HG03066 (cell line): ENCODE data around the gene ZFYVE16.
"Not testable (repeated sequence)": the region's sequence is repeated elsewhere in the genome, so short reads cannot be mapped to it uniquely, and the experiment has no call there.

ENCODE experiments used
- ATAC-seq: cut with Tn5 transposase; IDR thresholded peaks from one replicate; pipeline ENCODE4 v1.9.1; 2021; ENCODE audit warnings: low read depth; ENCODE audit not compliant: unreplicated experiment

The ZFYVE16 gene

DNA sequence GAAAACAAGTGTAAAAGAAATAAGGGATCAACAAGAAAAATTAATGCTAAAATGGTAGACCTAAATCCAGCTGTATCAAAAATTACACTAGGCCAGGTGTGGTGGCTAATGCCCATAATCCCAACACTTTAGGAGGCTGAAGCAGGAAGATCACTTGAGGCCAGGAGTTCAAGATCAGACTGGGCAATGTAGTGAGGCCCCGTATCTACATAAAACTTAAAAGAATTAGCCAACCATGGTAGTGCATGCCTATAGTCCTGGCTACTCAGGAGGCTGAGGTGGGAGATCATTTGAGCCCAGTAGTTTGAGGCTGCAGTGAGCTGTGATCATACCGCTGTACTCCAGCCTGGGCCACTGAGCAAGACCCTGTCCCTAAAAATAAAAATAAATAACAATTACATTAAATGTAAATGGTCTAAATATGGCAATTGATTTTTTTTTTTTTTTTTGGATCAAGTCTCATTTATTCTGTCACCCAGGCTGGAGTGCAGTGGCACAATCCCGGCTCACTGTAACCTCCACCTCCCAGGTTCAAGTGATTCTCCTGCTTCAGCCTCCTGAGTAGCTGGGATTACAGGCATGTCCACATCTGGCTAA lies 75.9 kb downstream of the ZFYVE16 start:
- ATAC-seq: no peak

DNA sequence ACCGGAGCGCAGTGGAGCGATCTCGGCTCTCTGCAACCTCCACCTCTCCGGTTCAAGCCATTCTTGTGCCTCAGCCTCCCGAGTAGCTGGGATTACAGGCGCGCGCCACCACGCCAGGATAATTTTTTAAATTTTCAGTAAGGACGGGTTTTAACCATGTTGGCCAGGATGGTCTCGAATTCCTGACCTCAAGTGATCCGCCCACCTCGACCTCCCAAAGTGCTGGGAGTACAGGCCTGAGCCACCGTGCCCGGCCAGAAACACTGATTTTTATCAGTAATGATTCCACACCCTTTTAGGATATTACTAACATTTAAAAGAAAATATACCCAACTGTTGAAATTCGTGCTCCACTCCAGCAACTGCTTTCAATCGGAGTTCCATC lies 79.6 kb downstream of the ZFYVE16 start:
- ATAC-seq: no peak

DNA sequence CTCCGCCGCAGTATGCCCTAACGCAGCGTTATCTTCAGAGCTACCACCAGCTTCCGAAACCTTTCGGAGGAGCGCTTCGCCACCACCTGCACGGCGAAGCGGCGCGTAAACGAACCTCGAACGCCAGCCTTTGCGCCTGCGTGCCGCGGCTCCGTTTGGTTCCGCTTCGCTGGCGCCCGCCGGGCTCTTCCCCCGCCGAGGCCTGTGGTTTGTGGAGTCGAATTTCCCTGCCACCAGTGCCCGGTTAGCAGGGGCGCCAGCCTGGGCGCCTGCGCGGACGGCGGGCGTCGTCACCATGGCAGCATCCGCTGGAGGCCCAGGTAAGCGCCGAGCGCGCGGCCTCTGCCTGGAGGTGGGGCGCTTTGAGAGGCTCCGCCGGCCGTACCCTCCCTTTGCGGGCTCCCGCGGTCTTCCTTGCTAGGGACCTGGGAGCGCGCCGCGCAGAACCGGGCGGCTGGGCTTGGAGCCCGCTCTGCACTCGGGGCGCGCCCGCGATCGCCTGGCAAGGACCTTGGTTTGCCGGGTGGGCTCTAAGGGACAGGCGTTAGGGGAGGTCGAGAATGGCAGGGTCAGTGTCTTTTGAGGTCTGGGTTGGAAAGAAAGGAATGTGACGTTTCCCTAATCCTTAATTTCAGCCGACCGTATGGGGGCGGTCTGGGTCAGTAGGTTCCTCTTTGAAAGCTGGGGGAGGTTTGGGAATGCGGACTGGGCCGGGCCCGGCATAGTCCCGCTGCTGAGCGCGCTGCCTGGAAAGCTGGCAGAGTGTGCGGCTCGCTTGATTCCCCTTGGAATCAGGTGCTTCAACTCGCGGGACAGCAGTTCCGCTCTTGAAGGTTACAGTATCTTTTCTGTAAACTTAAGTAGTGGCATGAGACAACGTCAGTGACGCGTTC lies 80.2 kb downstream of the ZFYVE16 start, which contains the start of gene FAM151B:
FAM151B (plus strand) TSS at position 272 of the 893 bp plus-strand sequence; CDS start at position 296, 24 bp downstream.
- peak; percentile 85 for ATAC-seq

DNA sequence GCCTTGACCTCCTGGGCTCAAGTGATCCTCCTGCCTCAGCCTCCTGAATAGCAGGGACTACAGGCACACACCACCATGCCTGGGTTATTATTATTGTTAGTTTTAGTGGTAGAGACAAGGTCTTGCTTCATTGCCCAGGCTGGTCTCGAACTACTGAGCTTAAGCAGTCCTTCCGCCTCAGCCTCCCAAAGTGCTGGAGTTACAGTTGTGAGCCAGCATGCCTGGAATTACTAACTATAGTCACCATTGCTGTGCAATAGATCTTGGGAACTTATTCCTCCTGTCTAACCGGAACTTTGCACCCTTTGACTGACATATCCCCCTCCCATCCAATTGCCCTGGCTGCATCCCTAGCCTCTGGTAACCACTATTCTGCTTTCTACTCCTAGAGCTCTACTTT lies 83.4 kb downstream of the ZFYVE16 start:
- ATAC-seq: no peak

DNA sequence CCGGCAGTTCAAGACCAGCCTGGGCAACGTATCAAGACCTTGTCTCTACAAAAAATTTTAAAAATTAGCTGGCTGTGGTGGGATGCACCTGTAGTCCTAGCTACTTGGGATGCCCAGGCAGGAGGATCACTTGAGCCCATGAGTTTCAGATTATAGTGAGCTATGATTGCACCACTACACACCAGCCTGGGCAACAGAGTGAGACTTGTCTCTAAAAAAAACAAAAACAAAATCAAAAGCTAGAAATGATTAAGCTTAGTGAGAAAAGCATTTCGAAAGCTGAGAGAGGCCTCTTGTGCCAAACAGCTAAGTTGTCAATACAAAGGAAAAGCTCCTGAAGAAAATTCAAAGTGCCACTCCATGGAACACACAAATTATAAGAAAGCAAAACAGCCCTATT lies 84.9 kb downstream of the ZFYVE16 start:
- ATAC-seq: no peak

DNA sequence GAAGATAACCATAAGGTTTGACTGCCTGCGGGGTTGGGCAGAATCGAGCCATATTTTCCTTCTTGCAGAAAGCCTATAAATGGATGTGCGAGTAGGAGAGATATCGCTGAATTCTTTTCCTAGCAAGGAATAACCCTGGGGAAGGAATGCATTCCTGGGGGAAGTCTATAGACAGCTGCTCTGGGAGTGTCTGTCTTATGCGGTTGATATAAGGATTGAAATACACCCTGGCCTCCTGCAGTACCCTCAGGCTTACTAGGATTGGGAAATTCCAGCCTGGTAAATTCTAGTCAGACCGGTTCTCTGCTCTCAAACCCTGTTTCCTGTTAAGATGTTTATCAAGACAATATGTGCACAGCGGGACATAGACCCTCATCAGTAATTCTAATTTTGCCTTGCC lies 85.6 kb downstream of the ZFYVE16 start:
- not testable (repeated sequence) for ATAC-seq

DNA sequence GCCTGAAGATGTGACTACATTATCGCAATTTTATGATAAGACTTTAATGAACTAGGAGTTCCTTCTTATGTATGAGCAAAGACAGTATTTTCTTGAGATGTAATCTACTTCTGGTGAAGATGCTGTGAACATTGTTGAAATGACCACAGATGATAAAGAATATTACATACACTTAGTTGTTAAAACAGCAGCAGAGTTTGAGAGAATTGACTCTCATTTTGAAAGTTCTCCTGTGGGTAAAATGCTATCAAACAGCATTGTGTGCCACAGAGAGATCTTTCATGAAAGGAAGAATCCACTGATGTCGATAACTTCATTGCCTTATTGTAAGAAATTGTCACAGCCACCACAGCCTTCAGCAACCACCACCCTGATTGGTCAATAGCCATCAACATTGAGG lies 88.0 kb downstream of the ZFYVE16 start:
- ATAC-seq: no peak

DNA sequence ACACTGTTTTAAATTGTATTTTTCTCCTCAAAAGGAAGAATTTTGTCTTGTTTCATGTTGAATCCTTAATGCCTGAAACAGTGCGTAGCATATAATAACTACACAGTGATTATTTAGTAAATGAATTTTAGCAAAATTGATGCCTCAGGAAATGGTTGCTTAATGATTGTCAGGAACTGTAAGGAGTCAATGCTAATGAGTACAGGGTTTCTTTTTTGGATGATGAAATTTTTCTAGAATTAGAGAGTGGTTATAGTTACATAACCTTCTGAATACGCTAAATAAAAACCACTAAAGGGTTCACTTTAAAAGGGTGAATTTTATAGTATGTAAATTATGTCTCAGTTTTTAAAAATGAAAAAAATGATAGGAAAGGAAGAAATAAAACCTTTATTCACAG lies 94.9 kb downstream of the ZFYVE16 start:
- ATAC-seq: no peak

DNA sequence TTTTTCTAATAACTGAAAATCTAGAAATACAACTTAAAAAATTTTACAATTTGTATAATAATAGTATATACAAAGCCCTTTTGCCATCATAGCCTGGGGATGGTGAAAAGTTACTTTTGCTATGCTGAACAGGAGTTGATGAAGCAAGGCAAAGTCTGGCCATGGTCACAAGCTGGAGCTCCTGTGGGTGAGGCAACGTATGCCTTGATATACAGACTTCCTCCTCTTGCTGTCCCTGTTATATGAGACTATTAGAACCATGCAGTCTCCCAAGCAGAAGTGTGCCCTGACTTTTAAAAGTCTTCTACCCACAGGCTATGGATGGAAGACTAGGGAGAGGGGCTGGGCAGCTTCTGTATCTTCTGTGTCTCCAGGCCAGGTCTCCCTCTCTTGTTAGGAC lies 95.8 kb downstream of the ZFYVE16 start:
- no peak for ATAC-seq

DNA sequence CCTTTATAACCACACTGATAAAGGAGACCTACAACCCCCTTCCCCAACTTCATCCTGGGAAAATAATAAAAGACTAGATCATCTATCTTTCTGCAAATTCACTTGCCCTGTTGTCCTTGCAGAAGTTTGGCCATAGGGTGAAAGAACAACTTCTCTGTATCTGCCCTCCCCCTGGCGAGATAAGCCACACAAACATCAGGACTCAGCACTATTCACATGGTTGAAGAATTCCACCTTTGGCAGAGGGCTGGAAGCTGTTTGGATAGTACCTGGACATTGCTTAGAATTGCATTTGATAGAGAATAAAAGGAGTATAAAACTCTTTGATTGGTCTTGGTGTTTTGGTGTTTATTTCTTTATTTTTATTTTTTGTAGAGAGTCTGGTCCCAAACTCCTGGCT lies 97.0 kb downstream of the ZFYVE16 start:
- no peak for ATAC-seq

DNA sequence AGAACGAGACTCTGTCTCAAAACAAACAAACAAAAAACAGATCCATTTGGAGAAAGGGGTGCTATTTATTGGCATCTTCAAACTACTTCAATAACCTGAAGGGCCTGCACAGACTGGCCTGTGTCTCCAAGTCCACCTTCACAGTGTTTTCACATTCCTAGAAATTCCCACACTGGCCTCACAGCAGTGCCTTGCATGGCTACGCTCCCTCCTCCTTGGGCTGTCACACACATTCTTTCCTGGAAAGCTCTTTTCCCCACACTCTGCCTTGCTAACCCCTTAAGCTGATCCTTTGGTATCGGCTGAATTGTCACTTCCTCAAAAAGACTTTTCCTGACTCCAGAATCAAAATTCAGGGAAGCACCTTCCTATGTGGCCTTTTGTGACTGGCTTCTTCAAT lies 99.8 kb downstream of the ZFYVE16 start:
- no peak for ATAC-seq

DNA sequence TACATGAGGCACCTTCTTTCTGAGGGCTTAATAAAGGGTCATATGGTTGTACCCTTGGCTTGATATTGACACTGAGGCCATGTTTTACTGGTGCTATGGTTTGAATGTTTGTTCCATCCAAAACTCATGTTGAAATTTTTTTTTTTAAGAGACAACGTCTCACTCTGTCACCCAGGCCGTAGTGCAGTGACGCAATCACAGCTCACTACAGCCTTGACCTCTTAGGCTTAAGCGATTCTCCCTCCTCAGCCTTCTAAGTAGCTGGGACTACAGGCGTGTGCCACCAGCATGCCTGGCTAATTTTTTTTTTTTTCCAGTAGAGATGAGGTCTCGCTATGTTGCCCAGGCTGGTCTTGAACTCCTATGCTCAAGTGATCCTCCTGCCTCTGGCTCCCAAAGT lies 101.0 kb downstream of the ZFYVE16 start:
- no peak for ATAC-seq

DNA sequence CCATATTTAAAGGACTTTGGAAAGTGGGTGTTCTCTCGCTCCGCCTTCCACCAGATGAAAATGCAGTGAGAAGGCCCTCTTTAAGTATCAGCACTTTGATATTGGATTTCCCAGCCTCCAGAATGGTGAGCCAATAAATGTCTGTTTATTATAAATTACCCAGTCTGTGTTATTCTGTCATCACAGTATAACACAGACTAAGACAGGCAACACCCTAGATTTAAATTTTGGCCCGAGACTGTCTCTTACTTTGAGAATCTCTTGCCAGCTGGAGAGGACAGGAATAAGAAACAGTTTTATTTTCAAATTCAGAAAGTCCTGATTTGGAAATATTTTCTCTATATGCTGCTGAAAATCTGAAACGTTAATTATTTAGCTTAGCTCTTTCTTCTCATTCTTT lies 101.5 kb downstream of the ZFYVE16 start:
- no peak for ATAC-seq

DNA sequence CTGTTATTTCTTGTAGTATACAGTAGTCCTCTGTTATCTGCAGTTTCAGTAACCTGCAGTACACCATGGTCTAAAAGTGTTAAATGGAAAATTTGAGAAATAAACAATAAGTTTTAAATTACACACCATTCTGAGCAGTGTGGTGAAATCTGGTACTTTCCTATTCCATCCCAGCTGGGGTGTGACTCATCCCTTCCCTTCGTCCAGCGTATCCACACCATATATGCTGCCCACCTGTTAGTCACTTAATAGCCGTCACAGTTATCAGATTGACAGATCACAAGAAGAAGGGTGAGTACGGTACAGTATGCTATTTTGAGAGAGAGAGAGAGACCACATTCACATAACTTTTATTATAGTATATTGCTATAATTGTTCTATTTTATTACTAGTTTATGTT lies 109.0 kb downstream of the ZFYVE16 start:
- no peak for ATAC-seq
